Bronchial epithelial cell (primary cell): ENCODE data around the gene ACOT9. TPM values are rescaled to one million over a fixed set of nuclear protein-coding genes. Genes with fewer than 3 reads are reported as not detected.

Source experiments
- DNase-seq: peaks from one replicate; pipeline ENCODE4 v3.0.0-alpha.2; 2010; ENCODE audit warnings: low read depth
- FAIRE-seq: peaks from 2 replicates; lab custom pipeline; 2011; peaks lifted over from hg19 to GRCh38; lab: Jason Lieb, UNC
- H3K27me3 ChIP-seq: 2 replicates; pipeline ENCODE4 v1.5.1; 2011; ENCODE audit warnings: low read length; ENCODE audit not compliant: control insufficient read depth, insufficient read depth
- H3K36me3 ChIP-seq: 2 replicates; pipeline ENCODE4 v1.5.1; 2011; ENCODE audit warnings: low read length; ENCODE audit not compliant: control insufficient read depth, insufficient read depth
- H3K4me3 ChIP-seq: 2 replicates; pipeline ENCODE4 v1.5.1; 2011; ENCODE audit warnings: mild to moderate bottlenecking, low read depth, low read length, control low read depth
- total RNA-seq: library from RNA; depleted of rRNA; stranded (reverse); fragments of >200 nt; gene quantifications from 2 replicates; pipeline ENCODE4 v1.2.1, GENCODE V29; 2014
- TF ChIP-seq, protein P1 (sequence below): IDR thresholded peaks from 2 replicates; pipeline ENCODE4 v1.5.1; 2011; ENCODE audit warnings: mild to moderate bottlenecking, moderate library complexity, low read length, control low read depth, inconsistent platforms; ENCODE audit not compliant: insufficient read depth, severe bottlenecking

The ACOT9 gene
- total RNA-seq, 1 donor from 2014 or later: 66.1 TPM

DNA sequence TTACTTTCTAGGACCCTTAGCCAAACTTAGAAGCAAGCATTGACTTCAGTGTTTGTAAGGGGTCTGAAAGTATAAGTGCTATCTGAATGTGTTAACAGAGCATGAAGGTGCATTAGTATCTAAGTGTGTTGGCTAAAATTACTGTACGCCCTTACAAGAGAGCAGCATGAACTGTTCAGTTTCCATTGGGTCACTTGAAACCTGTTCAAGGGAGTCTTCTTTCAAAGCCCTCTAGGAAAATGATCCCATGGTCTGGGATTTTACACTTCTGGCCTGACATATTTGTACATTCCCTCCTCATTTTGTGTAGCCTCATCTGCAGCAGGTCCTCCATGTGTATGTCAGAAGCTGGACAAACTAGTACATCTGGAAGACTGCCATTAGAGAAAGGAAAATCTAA lies 72.5 kb downstream of the ACOT9 start:
- FAIRE-seq (no peak), DNase-seq (no peak)
- no peaks in the 10 kb centered on the region for H3K27me3 ChIP-seq
- no peaks in the 10 kb centered on the region for H3K36me3 ChIP-seq
- TF ChIP-seq, protein P1, sequence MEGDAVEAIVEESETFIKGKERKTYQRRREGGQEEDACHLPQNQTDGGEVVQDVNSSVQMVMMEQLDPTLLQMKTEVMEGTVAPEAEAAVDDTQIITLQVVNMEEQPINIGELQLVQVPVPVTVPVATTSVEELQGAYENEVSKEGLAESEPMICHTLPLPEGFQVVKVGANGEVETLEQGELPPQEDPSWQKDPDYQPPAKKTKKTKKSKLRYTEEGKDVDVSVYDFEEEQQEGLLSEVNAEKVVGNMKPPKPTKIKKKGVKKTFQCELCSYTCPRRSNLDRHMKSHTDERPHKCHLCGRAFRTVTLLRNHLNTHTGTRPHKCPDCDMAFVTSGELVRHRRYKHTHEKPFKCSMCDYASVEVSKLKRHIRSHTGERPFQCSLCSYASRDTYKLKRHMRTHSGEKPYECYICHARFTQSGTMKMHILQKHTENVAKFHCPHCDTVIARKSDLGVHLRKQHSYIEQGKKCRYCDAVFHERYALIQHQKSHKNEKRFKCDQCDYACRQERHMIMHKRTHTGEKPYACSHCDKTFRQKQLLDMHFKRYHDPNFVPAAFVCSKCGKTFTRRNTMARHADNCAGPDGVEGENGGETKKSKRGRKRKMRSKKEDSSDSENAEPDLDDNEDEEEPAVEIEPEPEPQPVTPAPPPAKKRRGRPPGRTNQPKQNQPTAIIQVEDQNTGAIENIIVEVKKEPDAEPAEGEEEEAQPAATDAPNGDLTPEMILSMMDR: no peak
- H3K4me3 ChIP-seq: no peak overlapping the region

DNA sequence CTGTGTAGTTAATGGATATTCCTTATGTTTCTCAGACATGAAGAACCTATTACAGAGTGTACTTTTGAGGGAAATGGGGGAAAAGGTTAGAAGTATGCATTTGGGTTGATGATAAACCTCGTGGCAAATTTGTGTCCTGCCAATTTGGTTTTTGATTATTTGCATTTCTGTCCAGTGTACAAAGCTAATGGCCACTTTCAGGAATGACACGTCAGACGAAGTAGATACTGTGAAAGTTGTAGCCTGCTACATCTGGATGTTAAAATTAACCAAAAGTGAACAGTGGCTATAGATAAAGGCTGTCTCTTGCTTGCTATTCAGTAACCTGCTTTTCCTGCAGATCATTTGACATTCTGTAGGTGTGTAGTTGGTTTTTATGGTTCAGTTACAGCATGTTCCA lies 74.7 kb downstream of the ACOT9 start:
- peak overlapping the region; percentile 79 for H3K4me3 ChIP-seq
- no peak for DNase-seq
- no peak for FAIRE-seq

DNA sequence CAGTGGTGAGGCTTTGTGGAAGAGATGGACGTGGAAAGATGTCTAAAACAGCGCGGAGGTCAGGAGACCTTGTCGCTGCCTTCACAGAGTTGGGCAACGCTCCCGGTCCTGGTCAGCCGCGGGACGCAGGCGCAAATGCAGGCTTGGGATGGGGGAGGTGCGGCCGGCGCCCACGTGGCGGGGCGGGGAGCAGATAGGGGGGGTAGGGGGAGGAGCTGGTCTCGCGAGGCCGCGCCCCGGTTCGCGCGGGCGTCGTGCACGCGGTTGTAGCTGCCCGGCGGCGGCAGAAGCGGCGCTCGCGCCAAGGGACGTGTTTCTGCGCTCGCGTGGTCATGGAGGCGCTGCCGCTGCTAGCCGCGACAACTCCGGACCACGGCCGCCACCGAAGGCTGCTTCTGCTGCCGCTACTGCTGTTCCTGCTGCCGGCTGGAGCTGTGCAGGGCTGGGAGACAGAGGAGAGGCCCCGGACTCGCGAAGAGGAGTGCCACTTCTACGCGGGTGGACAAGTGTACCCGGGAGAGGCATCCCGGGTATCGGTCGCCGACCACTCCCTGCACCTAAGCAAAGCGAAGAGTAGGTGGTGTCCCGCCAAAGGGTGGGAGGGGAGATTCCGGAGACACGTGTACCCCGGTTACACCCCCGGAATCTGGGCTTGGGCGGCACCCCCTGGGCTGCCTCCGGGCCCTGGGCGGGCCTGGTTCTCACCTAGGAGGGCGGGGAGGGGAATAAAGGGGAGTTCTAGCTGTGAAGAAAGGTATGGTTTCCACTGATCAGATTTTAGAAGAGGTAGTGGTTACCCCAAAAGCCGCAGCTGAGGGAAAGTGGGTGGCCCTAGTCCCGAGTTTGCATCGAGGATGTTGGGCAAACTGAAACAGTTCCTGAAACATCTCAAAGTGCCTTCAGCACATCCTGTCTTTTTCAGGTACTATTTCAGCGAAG lies 75.6 kb downstream of the ACOT9 start, which contains the start of gene PRDX4:
PRDX4 (plus strand) TSS at position 255 of the 939 bp plus-strand sequence; CDS start at position 333, 78 bp downstream.
- DNase-seq (peak; percentile 58), FAIRE-seq (no peak)
- peak within 1 kb of the TSS; percentile 79 for H3K4me3 ChIP-seq

More for the DNA sequence above, 74.7 kb downstream of the ACOT9 start:
- TF ChIP-seq, protein P1: no peak
- Histone ChIP-seq H3K27me3 (no peaks in the 10 kb centered on the region), H3K36me3 (no peaks in the 10 kb centered on the region)

DNA sequence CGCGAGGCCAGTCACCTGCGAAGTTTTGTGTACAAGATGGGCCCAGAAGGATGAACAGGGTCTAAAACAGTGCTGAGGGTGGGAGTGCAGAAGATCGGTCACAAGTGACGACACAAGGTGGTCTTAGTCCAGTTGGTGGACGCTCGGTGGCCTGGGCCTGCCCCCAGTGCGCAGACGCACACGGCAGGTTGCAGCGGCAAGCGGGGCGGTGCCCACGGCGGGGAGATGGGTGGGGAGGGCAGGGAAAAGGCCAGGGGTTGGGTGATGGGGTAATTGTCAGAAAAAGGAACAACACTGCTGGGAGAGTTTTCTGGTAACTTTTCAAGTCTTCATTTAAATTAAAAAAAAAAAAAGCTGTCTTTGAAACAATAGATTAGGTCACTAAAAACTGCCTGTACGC lies 76.8 kb downstream of the ACOT9 start:
- H3K27me3 ChIP-seq: no peaks in the 10 kb centered on the region
- DNase-seq: no peak
- H3K4me3 ChIP-seq: no peak overlapping the region
- TF ChIP-seq, protein P1: no peak
- no peaks in the 10 kb centered on the region for H3K36me3 ChIP-seq
- no peak for FAIRE-seq

More for the DNA sequence above, 75.6 kb downstream of the ACOT9 start, which contains the start of gene PRDX4:
- TF ChIP-seq, protein P1: no peak
- Histone ChIP-seq H3K36me3 (no peaks in the 10 kb centered on the region), H3K27me3 (no peaks in the 10 kb centered on the region)

DNA sequence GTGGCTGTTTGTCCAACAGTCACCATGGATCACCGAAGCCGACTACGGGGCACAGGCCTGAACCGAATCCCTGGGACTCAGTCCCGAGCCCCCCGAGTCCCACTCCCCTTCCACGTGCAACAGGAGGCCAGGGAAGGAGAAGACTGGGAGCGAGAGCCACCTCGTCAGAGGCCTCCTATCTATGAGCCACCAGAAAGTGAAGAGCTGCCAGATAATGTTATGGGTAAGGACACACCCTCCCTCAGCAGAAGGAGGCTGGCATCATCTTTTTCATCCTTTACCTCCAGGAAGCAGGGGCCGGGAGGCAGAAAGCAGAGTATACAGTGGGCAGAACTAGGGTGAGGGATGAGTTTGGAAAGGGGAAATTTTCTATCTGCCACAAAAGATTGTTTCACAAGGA lies 78.6 kb downstream of the ACOT9 start:
- no peak overlapping the region for H3K4me3 ChIP-seq
- DNase-seq: no peak
- TF ChIP-seq, protein P1: no peak
- H3K36me3 ChIP-seq: no peaks in the 10 kb centered on the region
- no peak for FAIRE-seq
- no peaks in the 10 kb centered on the region for H3K27me3 ChIP-seq
